GM10266 (cell line): ENCODE data around the gene MRPL33.

Source experiments
- DNase-seq: peaks from one replicate; pipeline ENCODE4 v3.0.0; 2012; ENCODE audit errors: extremely low spot score
- TF ChIP-seq, protein P1 (sequence below): IDR thresholded peaks from 2 replicates; pipeline ENCODE4 v1.5.1; 2012; ENCODE audit warnings: mild to moderate bottlenecking, low read depth; ENCODE audit not compliant: control insufficient read depth, insufficient read depth; ENCODE audit errors: missing control alignments

Gene MRPL33

DNA sequence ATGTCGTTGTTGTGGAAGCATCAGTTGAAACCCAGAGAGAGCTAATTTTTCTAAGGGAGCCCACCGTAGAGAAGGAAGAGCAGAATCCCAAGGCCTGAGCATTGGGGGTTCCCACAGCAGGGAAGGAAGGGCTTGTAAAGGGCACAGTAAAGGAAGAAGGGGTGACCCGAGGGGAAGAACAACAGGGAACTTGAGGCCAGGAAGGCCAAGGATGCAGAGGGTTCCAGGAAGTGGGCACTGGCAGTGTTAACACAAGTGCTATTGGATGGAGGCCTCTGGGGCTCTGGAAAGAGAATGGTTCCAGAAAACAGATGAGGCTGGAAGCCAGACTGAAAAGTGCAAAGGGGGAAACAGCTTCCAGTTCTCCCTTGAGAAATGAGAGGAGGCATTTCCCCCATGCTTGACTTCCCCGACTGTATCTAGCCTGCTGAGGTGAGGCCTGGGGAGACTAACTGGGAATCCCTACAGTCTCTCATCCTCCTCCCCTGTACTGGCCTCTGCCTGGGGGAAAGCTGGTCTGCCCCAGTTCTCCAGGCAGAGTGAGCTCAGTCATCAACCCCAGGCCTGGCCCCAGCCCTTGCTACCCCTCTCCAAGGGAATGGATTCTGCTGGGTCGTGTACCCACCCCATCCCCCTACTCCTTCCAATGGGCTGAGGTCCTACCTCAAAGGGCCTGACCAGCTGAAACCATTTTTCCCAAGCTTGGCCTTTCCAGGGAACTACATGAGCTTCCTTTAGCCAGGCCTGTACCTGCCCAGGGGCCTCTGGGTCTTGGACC lies 43.2 kb upstream of the MRPL33 start:
- TF ChIP-seq, protein P1, sequence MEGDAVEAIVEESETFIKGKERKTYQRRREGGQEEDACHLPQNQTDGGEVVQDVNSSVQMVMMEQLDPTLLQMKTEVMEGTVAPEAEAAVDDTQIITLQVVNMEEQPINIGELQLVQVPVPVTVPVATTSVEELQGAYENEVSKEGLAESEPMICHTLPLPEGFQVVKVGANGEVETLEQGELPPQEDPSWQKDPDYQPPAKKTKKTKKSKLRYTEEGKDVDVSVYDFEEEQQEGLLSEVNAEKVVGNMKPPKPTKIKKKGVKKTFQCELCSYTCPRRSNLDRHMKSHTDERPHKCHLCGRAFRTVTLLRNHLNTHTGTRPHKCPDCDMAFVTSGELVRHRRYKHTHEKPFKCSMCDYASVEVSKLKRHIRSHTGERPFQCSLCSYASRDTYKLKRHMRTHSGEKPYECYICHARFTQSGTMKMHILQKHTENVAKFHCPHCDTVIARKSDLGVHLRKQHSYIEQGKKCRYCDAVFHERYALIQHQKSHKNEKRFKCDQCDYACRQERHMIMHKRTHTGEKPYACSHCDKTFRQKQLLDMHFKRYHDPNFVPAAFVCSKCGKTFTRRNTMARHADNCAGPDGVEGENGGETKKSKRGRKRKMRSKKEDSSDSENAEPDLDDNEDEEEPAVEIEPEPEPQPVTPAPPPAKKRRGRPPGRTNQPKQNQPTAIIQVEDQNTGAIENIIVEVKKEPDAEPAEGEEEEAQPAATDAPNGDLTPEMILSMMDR: no peak
- no peak for DNase-seq

- DNase-seq: no peak
- TF ChIP-seq, protein P1: no peak
Measured at GRCh38 chr2:27729198-27729597, 42.3 kb upstream of the MRPL33 start.

GRCh38 chr2:27729614-27730013 lies 41.9 kb upstream of the MRPL33 start:
- DNase-seq: no peak
- TF ChIP-seq, protein P1: no peak

DNA sequence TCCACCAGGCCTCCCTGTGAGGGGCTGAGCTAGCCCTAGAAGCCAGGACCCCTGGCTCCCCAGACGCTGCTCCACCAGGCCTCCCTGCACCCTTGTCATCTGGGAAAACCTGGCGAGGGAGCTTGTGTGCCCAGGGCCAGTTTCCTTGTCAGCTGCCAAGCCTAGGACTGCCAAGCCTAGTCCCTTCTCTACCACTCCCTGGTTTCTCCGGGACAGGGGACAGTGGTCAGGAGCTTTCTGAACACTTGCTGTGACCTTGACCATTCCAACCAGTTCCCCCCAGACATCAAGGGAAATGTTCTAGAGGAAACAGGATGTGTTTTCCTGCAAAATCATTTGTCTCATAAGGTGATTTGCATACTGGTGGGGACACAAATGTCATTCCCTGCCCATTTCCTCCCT lies 41.3 kb upstream of the MRPL33 start:
- TF ChIP-seq, protein P1: no peak
- DNase-seq: no peak

GRCh38 chr2:27730980-27731691 lies 40.4 kb upstream of the MRPL33 start:
- TF ChIP-seq, protein P1: no peak
- no peak for DNase-seq

- TF ChIP-seq, protein P1: no peak
- DNase-seq: no peak
Measured at GRCh38 chr2:27734305-27734704, 37.2 kb upstream of the MRPL33 start.
